Transverse colon (tissue), 3 donors: ENCODE data around the gene CALHM3.

Source experiments
- POLR2A ChIP-seq: fragments of 450-650 bp; IDR thresholded peaks from one replicate; pipeline ENCODE4 v1.6.1; 2016; ENCODE audit warnings: antibody characterized with exemption, mild to moderate bottlenecking, moderate library complexity
- TF ChIP-seq, protein P1 (sequence below), 5 experiments: fragments of 200-600 bp in 3 of 5; fragments of 450-650 bp in 2 of 5; sonication (generic) in 3 of 5; IDR thresholded peaks; 1 replicate in 2 of 5; 2 replicates in 3 of 5; pipeline ENCODE4 v1.5.1; 2016 to 2017; ENCODE audit warnings: antibody characterized with exemption in 5 of 5, inconsistent platforms in 3 of 5, mild to moderate bottlenecking in 2 of 5, moderate library complexity in 1 of 5

DNA sequence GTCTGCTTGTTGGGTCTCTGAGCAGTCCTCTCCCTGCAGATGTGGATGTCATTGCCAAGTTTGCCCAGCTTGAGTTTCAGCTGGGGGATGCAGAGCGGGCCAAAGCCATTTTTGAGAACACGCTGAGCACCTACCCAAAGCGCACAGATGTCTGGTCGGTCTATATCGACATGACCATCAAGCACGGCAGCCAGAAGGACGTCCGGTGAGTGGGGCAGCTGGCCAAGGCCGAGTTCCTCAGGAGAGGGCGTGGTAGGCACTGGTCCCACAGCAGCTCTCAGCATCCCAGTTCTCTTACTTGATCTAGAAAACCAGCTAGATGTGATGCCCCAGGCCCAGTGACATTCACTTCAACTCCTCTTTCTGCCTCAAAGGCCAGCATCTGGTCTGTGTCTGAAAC lies 34.6 kb downstream of the CALHM3 start:
- TF ChIP-seq POLR2A = no peak
- TF ChIP-seq, protein P1, sequence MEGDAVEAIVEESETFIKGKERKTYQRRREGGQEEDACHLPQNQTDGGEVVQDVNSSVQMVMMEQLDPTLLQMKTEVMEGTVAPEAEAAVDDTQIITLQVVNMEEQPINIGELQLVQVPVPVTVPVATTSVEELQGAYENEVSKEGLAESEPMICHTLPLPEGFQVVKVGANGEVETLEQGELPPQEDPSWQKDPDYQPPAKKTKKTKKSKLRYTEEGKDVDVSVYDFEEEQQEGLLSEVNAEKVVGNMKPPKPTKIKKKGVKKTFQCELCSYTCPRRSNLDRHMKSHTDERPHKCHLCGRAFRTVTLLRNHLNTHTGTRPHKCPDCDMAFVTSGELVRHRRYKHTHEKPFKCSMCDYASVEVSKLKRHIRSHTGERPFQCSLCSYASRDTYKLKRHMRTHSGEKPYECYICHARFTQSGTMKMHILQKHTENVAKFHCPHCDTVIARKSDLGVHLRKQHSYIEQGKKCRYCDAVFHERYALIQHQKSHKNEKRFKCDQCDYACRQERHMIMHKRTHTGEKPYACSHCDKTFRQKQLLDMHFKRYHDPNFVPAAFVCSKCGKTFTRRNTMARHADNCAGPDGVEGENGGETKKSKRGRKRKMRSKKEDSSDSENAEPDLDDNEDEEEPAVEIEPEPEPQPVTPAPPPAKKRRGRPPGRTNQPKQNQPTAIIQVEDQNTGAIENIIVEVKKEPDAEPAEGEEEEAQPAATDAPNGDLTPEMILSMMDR (IDR thresholded peaks at IDR 0.05) = no peak
